ENCODE results near the gene CRCP. TPM values are rescaled to one million over a fixed set of nuclear protein-coding genes. Genes with fewer than 3 reads are reported as not detected.

CRCP gene
- total and polyA plus RNA-seq, 2 of the 13 experiments (the other 11 are each of a cell fraction or from before 2014, with no cell fraction given) = 22.7 to 31.0 TPM

DNA sequence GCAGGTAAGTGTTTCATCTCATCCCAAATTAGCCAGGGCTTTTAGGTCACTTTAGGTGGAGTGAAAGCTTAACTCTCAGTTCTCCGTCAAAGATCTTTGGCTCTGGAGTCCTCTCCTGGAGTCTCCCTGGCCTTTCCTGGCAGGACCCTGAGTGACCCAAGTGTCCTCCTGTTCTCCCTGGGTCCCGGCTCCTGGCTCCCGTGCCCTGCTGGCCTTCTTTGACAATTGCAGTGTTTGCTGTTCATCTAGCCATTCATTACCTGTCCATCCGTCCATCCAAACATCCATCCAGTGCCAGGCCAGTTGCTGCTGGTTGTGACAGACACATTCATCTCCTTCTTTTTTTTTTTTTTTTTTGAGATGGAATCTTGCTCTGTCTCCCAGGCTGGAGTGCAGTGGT, 84.3 kb downstream of the CRCP start:
- 1% methylated on average over 4 of the region's 4 CpGs for WGBS (ENCODE audit: low lambda C conversion rate)
- Histone ChIP-seq H4K20me1 (ENCODE audit: insufficient read depth, low read length) (no peaks in the 10 kb centered on the region), H3K4me2 (ENCODE audit: low read depth, low read length) (peak overlapping the region; percentile 39; the same call in 1 of the 2 replicates), H3K36me3 (replicated peaks in 1 of 2; ENCODE audit: control insufficient read depth in 1 of 2, insufficient read depth in 2 of 2, low read length in 2 of 2) (no peaks in the 10 kb centered on the region), H3K9ac (ENCODE audit: insufficient read depth, low read depth, low read length) (no peak overlapping the region), H3K4me3 (replicated peaks in 1 of 3; ENCODE audit: insufficient read depth in 1 of 3, low read depth in 2 of 3, low read length in 3 of 3) (no peak overlapping the region), H3K4me1 (ENCODE audit: insufficient read depth, low read length) (peaks cover 60% of the 10 kb centered on the region), H2AFZ (ENCODE audit: low read length) (no peak overlapping the region), H3K27ac (ENCODE audit: extremely low read length, insufficient read depth, low read length) (no peak overlapping the region), H3K27me3 (ENCODE audit: control insufficient read depth in 1 of 2, insufficient read depth in 2 of 2, low read length in 2 of 2) (no peaks in the 10 kb centered on the region), H3K9me3 (ENCODE audit: low read length) (no peaks in the 10 kb centered on the region), H3K79me2 (ENCODE audit: insufficient read depth, low read length) (no peaks in the 10 kb centered on the region)
- TF ChIP-seq, protein P1, sequence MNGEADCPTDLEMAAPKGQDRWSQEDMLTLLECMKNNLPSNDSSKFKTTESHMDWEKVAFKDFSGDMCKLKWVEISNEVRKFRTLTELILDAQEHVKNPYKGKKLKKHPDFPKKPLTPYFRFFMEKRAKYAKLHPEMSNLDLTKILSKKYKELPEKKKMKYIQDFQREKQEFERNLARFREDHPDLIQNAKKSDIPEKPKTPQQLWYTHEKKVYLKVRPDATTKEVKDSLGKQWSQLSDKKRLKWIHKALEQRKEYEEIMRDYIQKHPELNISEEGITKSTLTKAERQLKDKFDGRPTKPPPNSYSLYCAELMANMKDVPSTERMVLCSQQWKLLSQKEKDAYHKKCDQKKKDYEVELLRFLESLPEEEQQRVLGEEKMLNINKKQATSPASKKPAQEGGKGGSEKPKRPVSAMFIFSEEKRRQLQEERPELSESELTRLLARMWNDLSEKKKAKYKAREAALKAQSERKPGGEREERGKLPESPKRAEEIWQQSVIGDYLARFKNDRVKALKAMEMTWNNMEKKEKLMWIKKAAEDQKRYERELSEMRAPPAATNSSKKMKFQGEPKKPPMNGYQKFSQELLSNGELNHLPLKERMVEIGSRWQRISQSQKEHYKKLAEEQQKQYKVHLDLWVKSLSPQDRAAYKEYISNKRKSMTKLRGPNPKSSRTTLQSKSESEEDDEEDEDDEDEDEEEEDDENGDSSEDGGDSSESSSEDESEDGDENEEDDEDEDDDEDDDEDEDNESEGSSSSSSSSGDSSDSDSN (CRISPR knock-in tag; IDR thresholded peaks at IDR 0.05) = 0 out of 2 replicates have a peak, but pooled peaks have one; percentile 16
- TF ChIP-seq STAG1 (CRISPR knock-in tag; IDR thresholded peaks at IDR 0.05) (peak; percentile 17; the same call in 1 of the 2 replicates), PAF1 (CRISPR knock-in tag; IDR thresholded peaks at IDR 0.05) (no peak), GLI4 (CRISPR knock-in tag; IDR thresholded peaks at IDR 0.05; ENCODE audit: borderline replicate concordance) (no peak)
- TF ChIP-seq, protein P2, sequence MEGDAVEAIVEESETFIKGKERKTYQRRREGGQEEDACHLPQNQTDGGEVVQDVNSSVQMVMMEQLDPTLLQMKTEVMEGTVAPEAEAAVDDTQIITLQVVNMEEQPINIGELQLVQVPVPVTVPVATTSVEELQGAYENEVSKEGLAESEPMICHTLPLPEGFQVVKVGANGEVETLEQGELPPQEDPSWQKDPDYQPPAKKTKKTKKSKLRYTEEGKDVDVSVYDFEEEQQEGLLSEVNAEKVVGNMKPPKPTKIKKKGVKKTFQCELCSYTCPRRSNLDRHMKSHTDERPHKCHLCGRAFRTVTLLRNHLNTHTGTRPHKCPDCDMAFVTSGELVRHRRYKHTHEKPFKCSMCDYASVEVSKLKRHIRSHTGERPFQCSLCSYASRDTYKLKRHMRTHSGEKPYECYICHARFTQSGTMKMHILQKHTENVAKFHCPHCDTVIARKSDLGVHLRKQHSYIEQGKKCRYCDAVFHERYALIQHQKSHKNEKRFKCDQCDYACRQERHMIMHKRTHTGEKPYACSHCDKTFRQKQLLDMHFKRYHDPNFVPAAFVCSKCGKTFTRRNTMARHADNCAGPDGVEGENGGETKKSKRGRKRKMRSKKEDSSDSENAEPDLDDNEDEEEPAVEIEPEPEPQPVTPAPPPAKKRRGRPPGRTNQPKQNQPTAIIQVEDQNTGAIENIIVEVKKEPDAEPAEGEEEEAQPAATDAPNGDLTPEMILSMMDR (CRISPR knock-in tag; IDR thresholded peaks at IDR 0.05) = 0 out of 2 replicates have a peak, but pooled peaks have one; percentile 6
- DNase-seq (ENCODE audit: low spot score) (no peak), FAIRE-seq (no peak), ATAC-seq (peak; percentile 83)
- intact Hi-C loops (cut with micrococcal nuclease; ENCODE audit: unreplicated experiment) (loop anchor here (5.0 kb wide), 1 partner anchor 57 kb away; no protein-coding TSS in a partner anchor), in situ Hi-C loops (cut with HindIII; ENCODE audit: extremely low pct_ligation_motif_present, low pct_unique_long_range_greater_than_20kb) (no loop called here)
- POLR2A ChIA-PET = no interaction called here
- CTCF ChIA-PET (ENCODE audit: low intra/inter-chr PET ratio, low total read pairs) = no interaction called here
- no TSS peak for BruUV-seq (replicated peaks)

Data from HepG2 (cell line).